ENCODE data around the gene FAM76B.

Gene FAM76B

GRCh38 chr11:95727111-95727510 is 62.5 kb downstream of the FAM76B start:
- Mint-ChIP-seq H3K27me3 (ENCODE audit: low read depth) (no peaks in the 10 kb centered on the region), H3K27ac (peak overlapping the region in 2 of 3 experiments; percentile 11 to 26)

GRCh38 chr11:95725196-95725595 is 64.4 kb downstream of the FAM76B start:
- TF ChIP-seq CTCF (IDR thresholded peaks at IDR 0.05; ENCODE audit: unreplicated experiment in 3 of 3) = no peak
- peaks cover 19% of the 10 kb centered on the region for H3K4me1 Mint-ChIP-seq
- no peaks in the 10 kb centered on the region for H3K9me3 Mint-ChIP-seq
- H3K27me3 Mint-ChIP-seq (ENCODE audit: low read depth) = no peaks in the 10 kb centered on the region
- H3K27ac Mint-ChIP-seq = peak overlapping the region; percentile 3 to 62 (median 12)
- no peaks in the 10 kb centered on the region for H3K36me3 Mint-ChIP-seq (ENCODE audit: low read depth)
- H3K4me3 Mint-ChIP-seq = no peak overlapping the region

More at GRCh38 chr11:95727111-95727510, 62.5 kb downstream of the FAM76B start:
- Mint-ChIP-seq H3K36me3 (ENCODE audit: low read depth) (no peaks in the 10 kb centered on the region), H3K4me1 (peaks cover 19% of the 10 kb centered on the region), H3K4me3 (no peak overlapping the region), H3K9me3 (no peaks in the 10 kb centered on the region)
- no peak for TF ChIP-seq CTCF (IDR thresholded peaks at IDR 0.05; ENCODE audit: unreplicated experiment in 3 of 3)

GRCh38 chr11:95723361-95723942 is 66.1 kb downstream of the FAM76B start:
- H3K27me3 Mint-ChIP-seq (ENCODE audit: low read depth) = no peaks in the 10 kb centered on the region

GRCh38 chr11:95720195-95720594 is 69.4 kb downstream of the FAM76B start:
- Mint-ChIP-seq H3K4me1 (peaks cover 33% of the 10 kb centered on the region), H3K36me3 (ENCODE audit: low read depth) (no peaks in the 10 kb centered on the region), H3K27me3 (ENCODE audit: low read depth) (no peaks in the 10 kb centered on the region), H3K27ac (peak overlapping the region in 1 of 3 experiments; percentile 17), H3K9me3 (no peaks in the 10 kb centered on the region), H3K4me3 (no peak overlapping the region)
- no peak for TF ChIP-seq CTCF (IDR thresholded peaks at IDR 0.05; ENCODE audit: unreplicated experiment in 3 of 3)

More at GRCh38 chr11:95723361-95723942, 66.1 kb downstream of the FAM76B start:
- no peak for TF ChIP-seq CTCF (IDR thresholded peaks at IDR 0.05; ENCODE audit: unreplicated experiment in 3 of 3)
- Mint-ChIP-seq H3K4me3 (no peak overlapping the region), H3K27ac (peak overlapping the region in 2 of 3 experiments; percentile 30 to 43), H3K9me3 (no peaks in the 10 kb centered on the region), H3K4me1 (peaks cover 27% of the 10 kb centered on the region), H3K36me3 (ENCODE audit: low read depth) (no peaks in the 10 kb centered on the region)
